ENCODE results near the gene EMC10. TPM values are rescaled to one million over a fixed set of nuclear protein-coding genes. Genes with fewer than 3 reads are reported as not detected.

The EMC10 gene
- total RNA-seq, 1 experiment from 2014 or later, result 61.3 TPM

DNA sequence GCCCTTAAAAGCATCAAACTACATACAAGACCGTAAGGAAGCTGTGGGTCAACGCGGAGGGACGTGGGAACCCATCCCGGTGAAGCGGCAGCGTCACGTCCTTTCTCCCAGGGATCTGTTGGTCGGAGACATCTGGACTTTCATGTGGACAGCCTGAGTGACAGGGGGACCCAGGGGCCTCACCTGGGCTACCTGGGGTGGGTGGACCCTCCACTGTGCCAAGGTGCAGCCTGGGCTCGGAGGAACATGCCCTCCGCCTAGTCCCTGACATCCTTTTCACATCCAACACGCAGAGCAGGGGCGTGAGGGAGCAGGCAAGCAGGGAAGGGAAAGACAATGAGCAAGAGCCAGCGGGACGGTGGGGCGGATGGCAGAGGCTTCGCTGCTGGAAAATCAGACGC lies 14.1 kb downstream of the EMC10 start:
- H3K27ac Mint-ChIP-seq (ENCODE audit: low read depth, unreplicated experiment), result no peak overlapping the region
- intact Hi-C loops (cut with micrococcal nuclease), result no loop called here
- H3K4me1 Mint-ChIP-seq (ENCODE audit: insufficient read depth, unreplicated experiment), result peaks cover 7% of the 10 kb centered on the region
- peaks cover 5% of the 10 kb centered on the region for H3K36me3 Mint-ChIP-seq (ENCODE audit: insufficient read depth, unreplicated experiment)
- H3K27me3 Mint-ChIP-seq (ENCODE audit: insufficient read depth, unreplicated experiment), result peaks cover 43% of the 10 kb centered on the region
- POLR2A ChIA-PET, result no interaction called here
- no peak overlapping the region for H3K4me3 Mint-ChIP-seq (ENCODE audit: unreplicated experiment)
- no peak for DNase-seq (ENCODE audit: unreplicated experiment)
- CTCF ChIA-PET, result no interaction called here
- TF ChIP-seq, protein P1, sequence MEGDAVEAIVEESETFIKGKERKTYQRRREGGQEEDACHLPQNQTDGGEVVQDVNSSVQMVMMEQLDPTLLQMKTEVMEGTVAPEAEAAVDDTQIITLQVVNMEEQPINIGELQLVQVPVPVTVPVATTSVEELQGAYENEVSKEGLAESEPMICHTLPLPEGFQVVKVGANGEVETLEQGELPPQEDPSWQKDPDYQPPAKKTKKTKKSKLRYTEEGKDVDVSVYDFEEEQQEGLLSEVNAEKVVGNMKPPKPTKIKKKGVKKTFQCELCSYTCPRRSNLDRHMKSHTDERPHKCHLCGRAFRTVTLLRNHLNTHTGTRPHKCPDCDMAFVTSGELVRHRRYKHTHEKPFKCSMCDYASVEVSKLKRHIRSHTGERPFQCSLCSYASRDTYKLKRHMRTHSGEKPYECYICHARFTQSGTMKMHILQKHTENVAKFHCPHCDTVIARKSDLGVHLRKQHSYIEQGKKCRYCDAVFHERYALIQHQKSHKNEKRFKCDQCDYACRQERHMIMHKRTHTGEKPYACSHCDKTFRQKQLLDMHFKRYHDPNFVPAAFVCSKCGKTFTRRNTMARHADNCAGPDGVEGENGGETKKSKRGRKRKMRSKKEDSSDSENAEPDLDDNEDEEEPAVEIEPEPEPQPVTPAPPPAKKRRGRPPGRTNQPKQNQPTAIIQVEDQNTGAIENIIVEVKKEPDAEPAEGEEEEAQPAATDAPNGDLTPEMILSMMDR (IDR thresholded peaks at IDR 0.05; ENCODE audit: unreplicated experiment), result no peak
- BruUV-seq (replicated peaks), result no TSS peak
- H3K9me3 Mint-ChIP-seq (ENCODE audit: unreplicated experiment), result peaks cover 26% of the 10 kb centered on the region

DNA sequence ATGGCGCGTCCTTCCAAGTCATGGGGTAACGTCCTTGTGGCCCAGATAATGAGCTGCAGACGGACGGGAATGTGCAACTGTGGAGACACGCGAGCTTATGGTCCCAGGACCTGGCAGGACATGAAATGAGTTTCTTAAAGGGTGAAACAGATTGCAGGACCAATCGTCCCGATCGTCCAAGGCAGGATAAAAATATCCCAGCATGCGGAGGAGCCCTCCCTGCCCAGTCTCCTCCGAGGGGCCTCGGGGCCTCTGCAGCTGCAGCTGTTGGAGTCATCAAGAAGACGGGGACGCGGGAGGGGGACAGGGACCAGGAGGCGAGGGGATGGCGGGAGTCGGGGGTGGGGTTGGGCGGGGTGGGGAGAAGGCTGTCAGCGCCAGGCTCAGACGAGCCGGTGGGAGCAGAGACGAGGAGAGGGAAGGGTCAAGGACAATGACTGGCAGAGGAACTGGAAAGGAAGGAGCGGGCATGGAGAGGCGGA lies 14.7 kb downstream of the EMC10 start:
- POLR2A ChIA-PET, result no interaction called here
- no peak for DNase-seq (ENCODE audit: unreplicated experiment)
- H3K4me1 Mint-ChIP-seq (ENCODE audit: insufficient read depth, unreplicated experiment), result peaks cover 7% of the 10 kb centered on the region
- CTCF ChIA-PET, result no interaction called here
- TF ChIP-seq, protein P1 (IDR thresholded peaks at IDR 0.05; ENCODE audit: unreplicated experiment), result no peak
- no peak overlapping the region for H3K4me3 Mint-ChIP-seq (ENCODE audit: unreplicated experiment)
- no TSS peak for BruUV-seq (replicated peaks)
- H3K27me3 Mint-ChIP-seq (ENCODE audit: insufficient read depth, unreplicated experiment), result peaks cover 48% of the 10 kb centered on the region
- intact Hi-C loops (cut with micrococcal nuclease), result no loop called here
- peaks cover 26% of the 10 kb centered on the region for H3K9me3 Mint-ChIP-seq (ENCODE audit: unreplicated experiment)
- H3K36me3 Mint-ChIP-seq (ENCODE audit: insufficient read depth, unreplicated experiment), result peaks cover 7% of the 10 kb centered on the region
- H3K27ac Mint-ChIP-seq (ENCODE audit: low read depth, unreplicated experiment), result no peak overlapping the region

DNA sequence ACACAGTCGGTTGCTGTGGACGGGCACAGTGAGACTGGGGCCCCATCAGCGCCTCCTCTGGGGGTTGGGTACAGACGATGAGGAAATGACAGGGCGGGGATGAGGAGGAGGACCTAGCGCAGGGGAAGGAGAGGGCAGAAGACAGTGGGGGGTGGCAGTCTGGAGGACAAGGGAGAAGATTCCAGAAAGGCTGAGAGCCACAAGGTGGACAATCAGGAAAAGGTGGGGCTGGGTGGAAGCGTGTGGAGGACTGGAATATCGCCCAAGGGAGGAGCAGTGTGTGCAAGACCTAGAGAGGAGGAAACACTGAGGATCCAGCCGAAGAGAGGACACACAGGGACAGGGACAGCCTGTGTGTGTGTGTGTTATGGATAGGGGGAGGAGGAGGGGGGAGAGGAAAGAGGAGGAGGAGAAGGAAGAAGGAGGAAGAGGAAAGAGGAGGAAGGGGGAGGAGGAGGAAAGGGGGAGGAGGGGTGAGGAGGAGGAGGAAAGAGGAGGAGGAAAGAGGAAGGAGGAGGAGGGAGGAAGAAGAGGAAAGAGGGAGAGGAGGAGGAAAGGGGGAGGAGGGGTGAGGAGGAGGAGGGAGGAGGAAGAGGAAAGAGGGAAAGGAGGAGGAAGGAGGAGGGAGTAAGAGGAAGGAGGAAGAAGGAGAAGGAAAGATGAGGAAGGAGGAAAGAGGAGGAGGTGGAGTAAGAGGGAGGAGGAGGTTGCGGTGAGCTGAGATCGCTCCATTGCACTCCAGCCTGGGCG lies 16.2 kb downstream of the EMC10 start:
- Mint-ChIP-seq H3K4me1 (ENCODE audit: insufficient read depth, unreplicated experiment) (peaks cover 7% of the 10 kb centered on the region), H3K27me3 (ENCODE audit: insufficient read depth, unreplicated experiment) (peaks cover 44% of the 10 kb centered on the region), H3K4me3 (ENCODE audit: unreplicated experiment) (no peak overlapping the region), H3K27ac (ENCODE audit: low read depth, unreplicated experiment) (no peak overlapping the region), H3K9me3 (ENCODE audit: unreplicated experiment) (peaks cover 26% of the 10 kb centered on the region), H3K36me3 (ENCODE audit: insufficient read depth, unreplicated experiment) (peaks cover 11% of the 10 kb centered on the region)
- intact Hi-C loops (cut with micrococcal nuclease), result no loop called here
- no TSS peak for BruUV-seq (replicated peaks)
- TF ChIP-seq, protein P1 (IDR thresholded peaks at IDR 0.05; ENCODE audit: unreplicated experiment), result no peak
- POLR2A ChIA-PET, result no interaction called here
- DNase-seq (ENCODE audit: unreplicated experiment), result no peak
- CTCF ChIA-PET, result no interaction called here

DNA sequence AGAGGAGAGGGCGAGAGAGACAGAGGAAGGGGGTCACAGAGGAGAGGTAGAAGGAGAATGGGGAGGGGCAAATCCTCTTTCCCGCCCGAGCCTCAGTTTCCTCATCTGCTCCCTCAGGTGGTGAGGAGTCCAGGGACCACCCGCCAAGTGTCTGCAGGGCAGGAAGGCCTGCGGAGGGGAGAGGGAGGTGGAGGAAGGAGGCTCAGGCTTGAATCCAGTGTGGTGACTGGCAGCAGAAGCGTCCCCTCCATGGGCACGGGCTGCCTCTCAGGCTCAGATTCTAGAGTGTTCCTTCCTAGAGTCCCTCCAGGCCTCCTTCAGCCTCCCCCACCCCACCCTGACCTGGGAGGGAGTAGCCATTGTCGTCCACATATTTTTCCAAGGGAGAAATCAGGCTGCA lies 16.9 kb downstream of the EMC10 start:
- no peak overlapping the region for H3K27ac Mint-ChIP-seq (ENCODE audit: low read depth, unreplicated experiment)
- ChIA-PET CTCF (interaction anchor here (0.6 kb wide), 1 partner anchor 16 kb away, joined by 3 read pairs; no protein-coding TSS in a partner anchor), POLR2A (no interaction called here)
- peaks cover 26% of the 10 kb centered on the region for H3K9me3 Mint-ChIP-seq (ENCODE audit: unreplicated experiment)
- DNase-seq (ENCODE audit: unreplicated experiment), result no peak
- TF ChIP-seq, protein P1 (IDR thresholded peaks at IDR 0.05; ENCODE audit: unreplicated experiment), result no peak
- BruUV-seq (replicated peaks), result no TSS peak
- H3K4me1 Mint-ChIP-seq (ENCODE audit: insufficient read depth, unreplicated experiment), result peaks cover 7% of the 10 kb centered on the region
- H3K27me3 Mint-ChIP-seq (ENCODE audit: insufficient read depth, unreplicated experiment), result peaks cover 37% of the 10 kb centered on the region
- H3K4me3 Mint-ChIP-seq (ENCODE audit: unreplicated experiment), result no peak overlapping the region
- peaks cover 11% of the 10 kb centered on the region for H3K36me3 Mint-ChIP-seq (ENCODE audit: insufficient read depth, unreplicated experiment)
- intact Hi-C loops (cut with micrococcal nuclease), result no loop called here
